ENCODE results near the gene PALM3. TPM values are rescaled to one million over a fixed set of nuclear protein-coding genes. Genes with fewer than 3 reads are reported as not detected.

Gene PALM3
- total RNA-seq, 1 experiment from 2014 or later: 0.54 TPM

DNA sequence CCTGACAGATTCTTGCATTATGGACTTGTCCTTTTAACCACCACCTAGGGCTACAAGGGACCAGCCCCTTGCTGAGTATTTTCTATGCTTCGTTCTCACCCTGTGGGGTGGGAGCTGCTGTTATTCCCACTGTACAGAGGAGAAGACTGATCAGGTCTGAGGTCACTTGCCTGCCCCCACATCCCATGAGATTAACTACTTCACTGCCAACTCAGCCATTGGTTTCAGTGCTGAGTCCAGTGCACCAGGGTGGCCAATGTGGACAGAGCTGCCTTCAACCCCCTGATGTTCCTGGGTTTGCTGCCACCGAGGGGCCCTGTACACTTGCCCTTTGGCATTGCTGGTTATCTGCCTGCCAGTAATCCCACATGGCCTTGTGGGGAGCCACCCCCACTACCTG is 48.8 kb upstream of the PALM3 start:
- POLR2A ChIA-PET: interaction anchor here (0.6 kb wide), 1 partner anchor 115 kb away, joined by 8 read pairs; no protein-coding TSS in a partner anchor
- H3K27ac ChIP-seq (ENCODE audit: low read length): no peak overlapping the region
- no peak for ATAC-seq

DNA sequence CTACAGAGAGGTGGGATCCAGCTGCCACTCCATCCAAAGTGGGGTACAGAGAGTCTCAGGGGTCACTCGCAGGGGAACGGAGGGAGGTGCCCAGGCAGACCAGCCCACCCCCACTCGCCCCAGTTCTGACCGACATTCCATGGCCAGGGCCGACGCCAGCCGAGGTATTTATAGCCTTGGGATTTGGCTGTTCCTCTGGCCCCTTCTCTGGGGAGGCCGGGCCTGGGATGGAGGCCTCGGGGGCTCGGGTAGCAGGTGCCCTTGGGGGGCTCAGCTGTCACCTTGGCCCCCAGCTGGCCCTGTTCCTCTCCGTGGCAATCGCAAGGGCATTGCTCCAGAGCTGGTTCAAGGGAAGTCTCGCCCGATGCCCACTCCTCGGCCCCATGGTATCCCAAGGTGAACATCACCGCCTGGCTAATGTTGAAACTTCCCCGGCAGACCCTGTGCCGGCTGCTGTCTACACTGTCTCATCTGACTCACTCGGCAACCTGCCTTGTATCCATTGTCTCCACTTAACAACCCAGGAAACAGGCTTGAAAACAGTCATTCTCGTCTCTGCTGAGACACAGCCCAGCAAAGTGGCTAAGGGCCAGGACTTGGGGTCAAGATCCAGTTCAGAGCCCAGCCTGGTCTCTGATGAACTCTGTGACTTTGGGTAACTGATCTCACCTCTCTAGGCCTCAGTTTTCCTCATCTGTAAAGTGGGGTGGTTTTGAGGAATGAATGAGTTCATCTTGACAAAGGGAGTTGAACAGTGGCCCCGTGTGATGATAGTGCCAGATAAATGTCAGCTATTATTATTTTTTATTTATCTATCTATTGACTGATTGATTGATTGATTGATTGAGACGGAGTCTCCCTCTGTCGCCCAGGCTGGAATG is 45.9 kb upstream of the PALM3 start:
- TF ChIP-seq, protein P1, sequence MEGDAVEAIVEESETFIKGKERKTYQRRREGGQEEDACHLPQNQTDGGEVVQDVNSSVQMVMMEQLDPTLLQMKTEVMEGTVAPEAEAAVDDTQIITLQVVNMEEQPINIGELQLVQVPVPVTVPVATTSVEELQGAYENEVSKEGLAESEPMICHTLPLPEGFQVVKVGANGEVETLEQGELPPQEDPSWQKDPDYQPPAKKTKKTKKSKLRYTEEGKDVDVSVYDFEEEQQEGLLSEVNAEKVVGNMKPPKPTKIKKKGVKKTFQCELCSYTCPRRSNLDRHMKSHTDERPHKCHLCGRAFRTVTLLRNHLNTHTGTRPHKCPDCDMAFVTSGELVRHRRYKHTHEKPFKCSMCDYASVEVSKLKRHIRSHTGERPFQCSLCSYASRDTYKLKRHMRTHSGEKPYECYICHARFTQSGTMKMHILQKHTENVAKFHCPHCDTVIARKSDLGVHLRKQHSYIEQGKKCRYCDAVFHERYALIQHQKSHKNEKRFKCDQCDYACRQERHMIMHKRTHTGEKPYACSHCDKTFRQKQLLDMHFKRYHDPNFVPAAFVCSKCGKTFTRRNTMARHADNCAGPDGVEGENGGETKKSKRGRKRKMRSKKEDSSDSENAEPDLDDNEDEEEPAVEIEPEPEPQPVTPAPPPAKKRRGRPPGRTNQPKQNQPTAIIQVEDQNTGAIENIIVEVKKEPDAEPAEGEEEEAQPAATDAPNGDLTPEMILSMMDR (IDR thresholded peaks at IDR 0.05): no peak
- TF ChIP-seq TCF7L2 (IDR thresholded peaks at IDR 0.05; ENCODE audit: low read depth, low read length) (no peak), SIN3A (IDR thresholded peaks at IDR 0.05; ENCODE audit: borderline replicate concordance, insufficient read depth, low read depth, low read length) (no peak), POLR2AphosphoS5 (IDR thresholded peaks at IDR 0.05; ENCODE audit: low read depth, low read length) (no peak)
- TF ChIP-seq, protein P2, sequence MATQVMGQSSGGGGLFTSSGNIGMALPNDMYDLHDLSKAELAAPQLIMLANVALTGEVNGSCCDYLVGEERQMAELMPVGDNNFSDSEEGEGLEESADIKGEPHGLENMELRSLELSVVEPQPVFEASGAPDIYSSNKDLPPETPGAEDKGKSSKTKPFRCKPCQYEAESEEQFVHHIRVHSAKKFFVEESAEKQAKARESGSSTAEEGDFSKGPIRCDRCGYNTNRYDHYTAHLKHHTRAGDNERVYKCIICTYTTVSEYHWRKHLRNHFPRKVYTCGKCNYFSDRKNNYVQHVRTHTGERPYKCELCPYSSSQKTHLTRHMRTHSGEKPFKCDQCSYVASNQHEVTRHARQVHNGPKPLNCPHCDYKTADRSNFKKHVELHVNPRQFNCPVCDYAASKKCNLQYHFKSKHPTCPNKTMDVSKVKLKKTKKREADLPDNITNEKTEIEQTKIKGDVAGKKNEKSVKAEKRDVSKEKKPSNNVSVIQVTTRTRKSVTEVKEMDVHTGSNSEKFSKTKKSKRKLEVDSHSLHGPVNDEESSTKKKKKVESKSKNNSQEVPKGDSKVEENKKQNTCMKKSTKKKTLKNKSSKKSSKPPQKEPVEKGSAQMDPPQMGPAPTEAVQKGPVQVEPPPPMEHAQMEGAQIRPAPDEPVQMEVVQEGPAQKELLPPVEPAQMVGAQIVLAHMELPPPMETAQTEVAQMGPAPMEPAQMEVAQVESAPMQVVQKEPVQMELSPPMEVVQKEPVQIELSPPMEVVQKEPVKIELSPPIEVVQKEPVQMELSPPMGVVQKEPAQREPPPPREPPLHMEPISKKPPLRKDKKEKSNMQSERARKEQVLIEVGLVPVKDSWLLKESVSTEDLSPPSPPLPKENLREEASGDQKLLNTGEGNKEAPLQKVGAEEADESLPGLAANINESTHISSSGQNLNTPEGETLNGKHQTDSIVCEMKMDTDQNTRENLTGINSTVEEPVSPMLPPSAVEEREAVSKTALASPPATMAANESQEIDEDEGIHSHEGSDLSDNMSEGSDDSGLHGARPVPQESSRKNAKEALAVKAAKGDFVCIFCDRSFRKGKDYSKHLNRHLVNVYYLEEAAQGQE (IDR thresholded peaks at IDR 0.05; ENCODE audit: insufficient read depth in 1 of 2, low read depth in 2 of 2, low read length in 1 of 2): no peak
- H3K27me3 ChIP-seq (ENCODE audit: control insufficient read depth, insufficient read depth, low read length): no peaks in the 10 kb centered on the region
- ChIA-PET POLR2A (no interaction called here), CTCF (no interaction called here)
- in situ Hi-C loops (cut with HindIII; ENCODE audit: low pct_unique_long_range_greater_than_20kb, low sequenced_read_pairs) (no loop called here), intact Hi-C loops (cut with micrococcal nuclease; ENCODE audit: unreplicated experiment) (no loop called here)
- BruUV-seq (replicated peaks): no TSS peak
- no peak overlapping the region for H3K27ac ChIP-seq (ENCODE audit: low read length)
- peaks cover 7% of the 10 kb centered on the region for H3K4me1 ChIP-seq (ENCODE audit: control insufficient read depth, insufficient read depth, low read length)
- no peaks in the 10 kb centered on the region for H3K36me3 ChIP-seq (ENCODE audit: control insufficient read depth, insufficient read depth, low read length)
- no peak for DNase-seq (ENCODE audit: low read depth, low spot score)
- H3K9me3 ChIP-seq (ENCODE audit: control insufficient read depth, insufficient read depth, low read depth, low read length): no peaks in the 10 kb centered on the region
- H3K4me3 ChIP-seq (ENCODE audit: low read depth in 2 of 2, low read length in 2 of 2): no peak overlapping the region
- peak; percentile 47; the same call in 1 of the 2 replicates for ATAC-seq

More for the DNA sequence above, 48.8 kb upstream of the PALM3 start:
- DNase-seq (ENCODE audit: low read depth, low spot score): no peak
- H3K27me3 ChIP-seq (ENCODE audit: control insufficient read depth, insufficient read depth, low read length): no peaks in the 10 kb centered on the region
- peaks cover 21% of the 10 kb centered on the region for H3K4me1 ChIP-seq (ENCODE audit: control insufficient read depth, insufficient read depth, low read length)
- H3K4me3 ChIP-seq (ENCODE audit: low read depth in 2 of 2, low read length in 2 of 2): no peak overlapping the region
- no peaks in the 10 kb centered on the region for H3K36me3 ChIP-seq (ENCODE audit: control insufficient read depth, insufficient read depth, low read length)
- in situ Hi-C loops (cut with HindIII; ENCODE audit: low pct_unique_long_range_greater_than_20kb, low sequenced_read_pairs) (no loop called here), intact Hi-C loops (cut with micrococcal nuclease; ENCODE audit: unreplicated experiment) (no loop called here)
- CTCF ChIA-PET: interaction anchor here (0.7 kb wide), 1 partner anchor 107 kb away, joined by 5 read pairs; no protein-coding TSS in a partner anchor
- no peaks in the 10 kb centered on the region for H3K9me3 ChIP-seq (ENCODE audit: control insufficient read depth, insufficient read depth, low read depth, low read length)
- BruUV-seq (replicated peaks): no TSS peak
- TF ChIP-seq, protein P2 (IDR thresholded peaks at IDR 0.05; ENCODE audit: insufficient read depth in 1 of 2, low read depth in 2 of 2, low read length in 1 of 2): no peak
- TF ChIP-seq TCF7L2 (IDR thresholded peaks at IDR 0.05; ENCODE audit: low read depth, low read length): no peak
- TF ChIP-seq, protein P1 (IDR thresholded peaks at IDR 0.05): no peak
- no peak for TF ChIP-seq POLR2AphosphoS5 (IDR thresholded peaks at IDR 0.05; ENCODE audit: low read depth, low read length)
- TF ChIP-seq SIN3A (IDR thresholded peaks at IDR 0.05; ENCODE audit: borderline replicate concordance, insufficient read depth, low read depth, low read length): no peak

All from Panc1 (cell line).